ENCODE results near the gene TEC. TPM values are rescaled to one million over a fixed set of nuclear protein-coding genes. Genes with fewer than 3 reads are reported as not detected.
"Not testable (repeated sequence)": the region's sequence is repeated elsewhere in the genome, so short reads cannot be mapped to it uniquely, and the experiment has no call there.

Gene TEC
- total RNA-seq: 0.21 and 0.25 TPM in 2 replicates
- long read RNA-seq: 0 reads

GRCh38 chr4:48268956-48269860 is at the start of gene TEC:
TSS of gene TEC (minus strand) at chr4:48269838. CDS start at chr4:48228614, 41,224 bp downstream.
- Mint-ChIP-seq H3K36me3 (ENCODE audit: low read depth) (no peaks in the 10 kb centered on the region), H3K27ac (ENCODE audit: unreplicated experiment) (no peak within 1 kb of the TSS), H3K4me3 (peak within 1 kb of the TSS; percentile 86), H3K27me3 (ENCODE audit: low read depth) (peaks cover 52% of the 10 kb centered on the region), H3K4me1 (peaks cover 11% of the 10 kb centered on the region), H3K9me3 (no peaks in the 10 kb centered on the region)
- DNase-seq (ENCODE audit: low read depth, low spot score): peak; percentile 52
- TF ChIP-seq CTCF (conservative IDR thresholded peaks at IDR 0.05): no peak

DNA sequence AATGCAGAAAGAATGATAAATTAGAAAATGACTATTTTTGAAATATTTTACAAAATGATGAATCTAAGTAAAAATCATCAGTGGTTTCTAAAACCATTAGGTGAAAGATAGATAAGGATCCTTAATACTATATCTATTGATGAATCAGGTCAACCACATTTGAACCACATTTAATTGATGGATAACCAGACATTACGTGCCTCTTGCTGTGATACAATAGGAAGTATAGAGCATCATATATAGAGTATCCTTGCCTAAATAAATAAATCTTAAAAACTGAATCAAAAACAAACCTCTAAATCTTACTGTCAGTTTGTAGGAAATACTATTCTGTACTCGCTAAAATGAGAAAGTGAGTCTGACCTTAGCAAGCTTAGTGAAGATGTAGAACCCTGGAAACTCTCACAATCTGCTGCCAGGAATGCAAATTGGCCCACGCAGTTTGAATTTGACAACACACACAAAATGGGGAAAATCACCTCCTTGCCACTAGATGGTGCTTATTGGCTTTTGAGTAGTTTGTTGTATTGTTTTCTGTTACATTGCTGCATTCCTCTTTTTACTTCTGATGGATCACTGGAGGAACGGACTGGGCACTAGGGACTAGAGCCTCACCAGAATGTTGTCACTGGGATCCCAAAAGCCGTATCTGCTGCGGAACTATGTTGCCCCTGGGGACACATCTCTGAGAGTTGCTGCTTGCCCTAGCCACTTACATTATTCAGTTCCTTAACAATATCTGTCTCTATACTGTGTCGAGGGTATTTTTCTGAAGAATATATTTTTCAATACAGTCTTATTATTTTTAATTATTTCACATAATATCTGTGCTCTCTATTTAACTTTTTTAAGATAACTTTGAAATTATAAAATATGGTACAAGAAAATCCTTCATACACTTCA is 46.3 kb upstream of the TEC start:
- peak; percentile 2 for DNase-seq (ENCODE audit: low read depth, low spot score)
- no peaks in the 10 kb centered on the region for H3K4me1 Mint-ChIP-seq
- no peak overlapping the region for H3K27ac Mint-ChIP-seq (ENCODE audit: unreplicated experiment)
- H3K27me3 Mint-ChIP-seq (ENCODE audit: low read depth): no peaks in the 10 kb centered on the region
- H3K4me3 Mint-ChIP-seq: no peak overlapping the region
- peak; percentile 75 for TF ChIP-seq CTCF (conservative IDR thresholded peaks at IDR 0.05)
- H3K9me3 Mint-ChIP-seq: peaks cover 3% of the 10 kb centered on the region
- H3K36me3 Mint-ChIP-seq (ENCODE audit: low read depth): peaks cover 4% of the 10 kb centered on the region

DNA sequence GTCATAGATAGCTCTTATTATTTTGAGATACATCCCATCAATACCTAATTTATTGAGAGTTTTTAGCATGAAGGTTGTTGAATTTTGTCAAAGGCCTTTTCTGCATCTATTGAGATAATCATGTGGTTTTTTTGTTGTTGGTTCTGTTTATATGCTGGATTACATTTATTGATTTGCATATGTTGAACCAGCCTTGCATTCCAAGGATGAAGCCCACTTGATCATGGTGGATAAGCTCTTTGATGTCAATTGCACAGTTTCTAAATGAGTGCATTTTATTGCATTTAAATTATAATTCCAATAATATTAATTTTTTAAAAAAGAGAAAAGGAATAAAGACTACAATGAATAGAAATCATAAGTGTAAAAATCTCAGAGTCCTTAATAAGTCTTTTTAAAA is 45.1 kb upstream of the TEC start:
- not testable (repeated sequence) for H3K36me3 Mint-ChIP-seq (ENCODE audit: low read depth); DNase-seq (ENCODE audit: low read depth, low spot score); H3K9me3 Mint-ChIP-seq; H3K4me1 Mint-ChIP-seq; H3K4me3 Mint-ChIP-seq; H3K27ac Mint-ChIP-seq (ENCODE audit: unreplicated experiment); H3K27me3 Mint-ChIP-seq (ENCODE audit: low read depth)

GRCh38 chr4:48311896-48312295 is 42.3 kb upstream of the TEC start:
- Mint-ChIP-seq H3K27ac (ENCODE audit: unreplicated experiment) (no peak overlapping the region), H3K4me3 (no peak overlapping the region), H3K27me3 (ENCODE audit: low read depth) (no peaks in the 10 kb centered on the region), H3K9me3 (peaks cover 3% of the 10 kb centered on the region), H3K4me1 (no peaks in the 10 kb centered on the region), H3K36me3 (ENCODE audit: low read depth) (peaks cover 4% of the 10 kb centered on the region)
- no peak for DNase-seq (ENCODE audit: low read depth, low spot score)
- TF ChIP-seq CTCF (conservative IDR thresholded peaks at IDR 0.05): no peak

- H3K4me3 Mint-ChIP-seq: no peak overlapping the region
- peaks cover 2% of the 10 kb centered on the region for H3K36me3 Mint-ChIP-seq (ENCODE audit: low read depth)
- no peak overlapping the region for H3K27ac Mint-ChIP-seq (ENCODE audit: unreplicated experiment)
- peaks cover 3% of the 10 kb centered on the region for H3K9me3 Mint-ChIP-seq
- H3K4me1 Mint-ChIP-seq: no peaks in the 10 kb centered on the region
- H3K27me3 Mint-ChIP-seq (ENCODE audit: low read depth): no peaks in the 10 kb centered on the region
- no peak for DNase-seq (ENCODE audit: low read depth, low spot score)
- no peak for TF ChIP-seq CTCF (conservative IDR thresholded peaks at IDR 0.05)
Measured at GRCh38 chr4:48308901-48309300, 39.3 kb upstream of the TEC start.

Measured in neural crest cell (in vitro differentiated cells).